ENCODE data around the gene HSPB2.

DNA sequence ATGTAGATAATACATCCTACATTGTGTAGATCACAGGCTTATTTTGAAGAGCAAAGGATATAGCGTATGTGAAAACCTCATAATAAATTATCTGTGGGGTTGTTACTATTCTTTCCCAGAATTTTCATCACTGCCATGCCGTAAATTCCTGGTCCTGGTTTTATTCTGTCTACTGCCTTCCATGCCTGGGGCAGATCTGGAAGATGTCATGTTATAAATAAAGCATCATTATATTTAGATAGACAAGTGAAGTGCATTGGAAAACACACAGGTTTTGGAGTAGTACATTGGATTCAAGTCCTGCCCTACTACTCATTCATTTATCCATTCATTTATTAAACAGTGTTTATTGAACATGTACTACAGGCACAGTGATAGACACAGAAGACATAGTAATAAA is 8.4 kb downstream of the HSPB2 start:
- TF ChIP-seq POLR2AphosphoS5 (IDR thresholded peaks at IDR 0.05; ENCODE audit: low read depth, low read length): no peak
- TF ChIP-seq, protein P1, sequence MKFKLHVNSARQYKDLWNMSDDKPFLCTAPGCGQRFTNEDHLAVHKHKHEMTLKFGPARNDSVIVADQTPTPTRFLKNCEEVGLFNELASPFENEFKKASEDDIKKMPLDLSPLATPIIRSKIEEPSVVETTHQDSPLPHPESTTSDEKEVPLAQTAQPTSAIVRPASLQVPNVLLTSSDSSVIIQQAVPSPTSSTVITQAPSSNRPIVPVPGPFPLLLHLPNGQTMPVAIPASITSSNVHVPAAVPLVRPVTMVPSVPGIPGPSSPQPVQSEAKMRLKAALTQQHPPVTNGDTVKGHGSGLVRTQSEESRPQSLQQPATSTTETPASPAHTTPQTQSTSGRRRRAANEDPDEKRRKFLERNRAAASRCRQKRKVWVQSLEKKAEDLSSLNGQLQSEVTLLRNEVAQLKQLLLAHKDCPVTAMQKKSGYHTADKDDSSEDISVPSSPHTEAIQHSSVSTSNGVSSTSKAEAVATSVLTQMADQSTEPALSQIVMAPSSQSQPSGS (IDR thresholded peaks at IDR 0.05; ENCODE audit: low read length): no peak
- TF ChIP-seq EP300 (IDR thresholded peaks at IDR 0.05; ENCODE audit: borderline replicate concordance in 1 of 2, low read depth in 2 of 2, low read length in 2 of 2): no peak
- no peak for TF ChIP-seq JUN (IDR thresholded peaks at IDR 0.05; ENCODE audit: low read depth, low read length)
- TF ChIP-seq, protein P2, sequence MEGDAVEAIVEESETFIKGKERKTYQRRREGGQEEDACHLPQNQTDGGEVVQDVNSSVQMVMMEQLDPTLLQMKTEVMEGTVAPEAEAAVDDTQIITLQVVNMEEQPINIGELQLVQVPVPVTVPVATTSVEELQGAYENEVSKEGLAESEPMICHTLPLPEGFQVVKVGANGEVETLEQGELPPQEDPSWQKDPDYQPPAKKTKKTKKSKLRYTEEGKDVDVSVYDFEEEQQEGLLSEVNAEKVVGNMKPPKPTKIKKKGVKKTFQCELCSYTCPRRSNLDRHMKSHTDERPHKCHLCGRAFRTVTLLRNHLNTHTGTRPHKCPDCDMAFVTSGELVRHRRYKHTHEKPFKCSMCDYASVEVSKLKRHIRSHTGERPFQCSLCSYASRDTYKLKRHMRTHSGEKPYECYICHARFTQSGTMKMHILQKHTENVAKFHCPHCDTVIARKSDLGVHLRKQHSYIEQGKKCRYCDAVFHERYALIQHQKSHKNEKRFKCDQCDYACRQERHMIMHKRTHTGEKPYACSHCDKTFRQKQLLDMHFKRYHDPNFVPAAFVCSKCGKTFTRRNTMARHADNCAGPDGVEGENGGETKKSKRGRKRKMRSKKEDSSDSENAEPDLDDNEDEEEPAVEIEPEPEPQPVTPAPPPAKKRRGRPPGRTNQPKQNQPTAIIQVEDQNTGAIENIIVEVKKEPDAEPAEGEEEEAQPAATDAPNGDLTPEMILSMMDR (IDR thresholded peaks at IDR 0.05; ENCODE audit: control extremely low read depth in 1 of 3, insufficient read depth in 1 of 3, low read depth in 1 of 3, low read length in 3 of 3): no peak
- no peak for TF ChIP-seq BCL11A (IDR thresholded peaks at IDR 0.05; ENCODE audit: low read depth in 2 of 2, low read length in 2 of 2)
- no peak for TF ChIP-seq RXRA (IDR thresholded peaks at IDR 0.05; ENCODE audit: insufficient read depth, low read depth, low read length)
